Measurements from ENCODE around the gene C14orf132.
A peak's percentile ranks its signal among the peaks of the same experiment; 100 is the strongest.

C14orf132 gene

GRCh38 chr14:96039633-96040311 lies 610 bp downstream of the C14orf132 start:
- peak in 1 of 2 experiments; percentile 5 for DNase-seq (ENCODE audit: low read depth in 2 of 2)

- no peak for DNase-seq (ENCODE audit: low read depth in 2 of 2)
Measured at GRCh38 chr14:96040828-96041371, 1.7 kb downstream of the C14orf132 start.

- no peak for DNase-seq (ENCODE audit: low read depth in 2 of 2)
Measured at GRCh38 chr14:96042248-96042930, 3.2 kb downstream of the C14orf132 start.

GRCh38 chr14:96046630-96047029 lies 7.5 kb downstream of the C14orf132 start:
- DNase-seq (ENCODE audit: low read depth in 2 of 2), result no peak

GRCh38 chr14:96047101-96047500 lies 7.9 kb downstream of the C14orf132 start:
- DNase-seq (ENCODE audit: low read depth in 2 of 2), result no peak

GRCh38 chr14:96049932-96050331 lies 10.8 kb downstream of the C14orf132 start:
- DNase-seq (ENCODE audit: low read depth in 2 of 2), result no peak

GRCh38 chr14:96050482-96050881 lies 11.3 kb downstream of the C14orf132 start:
- DNase-seq (ENCODE audit: low read depth in 2 of 2), result no peak

- no peak for DNase-seq (ENCODE audit: low read depth in 2 of 2)
Measured at GRCh38 chr14:96051231-96051630, 12.1 kb downstream of the C14orf132 start.

- DNase-seq (ENCODE audit: low read depth in 2 of 2), result no peak
Measured at GRCh38 chr14:96051642-96052540, 12.7 kb downstream of the C14orf132 start.

GRCh38 chr14:96052541-96053247 lies 13.5 kb downstream of the C14orf132 start:
- no peak for DNase-seq (ENCODE audit: low read depth in 2 of 2)

- no peak for DNase-seq (ENCODE audit: low read depth in 2 of 2)
Measured at GRCh38 chr14:96053248-96053599, 14.1 kb downstream of the C14orf132 start.

- DNase-seq (ENCODE audit: low read depth in 2 of 2), result no peak
Measured at GRCh38 chr14:96053600-96054381, 14.6 kb downstream of the C14orf132 start.

GRCh38 chr14:96054661-96055060 lies 15.5 kb downstream of the C14orf132 start:
- DNase-seq (ENCODE audit: low read depth in 2 of 2), result no peak

GRCh38 chr14:96055065-96055752 lies 16.0 kb downstream of the C14orf132 start:
- no peak for DNase-seq (ENCODE audit: low read depth in 2 of 2)

- no peak for DNase-seq (ENCODE audit: low read depth in 2 of 2)
Measured at GRCh38 chr14:96055753-96056508, 16.8 kb downstream of the C14orf132 start.

- DNase-seq (ENCODE audit: low read depth in 2 of 2), result no peak
Measured at GRCh38 chr14:96056509-96057422, 17.6 kb downstream of the C14orf132 start.

GRCh38 chr14:96057738-96058137 lies 18.6 kb downstream of the C14orf132 start:
- no peak for DNase-seq (ENCODE audit: low read depth in 2 of 2)

- no peak for DNase-seq (ENCODE audit: low read depth in 2 of 2)
Measured at GRCh38 chr14:96058576-96059200, 19.5 kb downstream of the C14orf132 start.
